AG04450 (cell line): ENCODE data around the gene SLC16A6. TPM values are rescaled to one million over a fixed set of nuclear protein-coding genes. Genes with fewer than 3 reads are reported as not detected.

Source experiments
- CTCF ChIA-PET: fragments of 300-600, 350-600 bp; formaldehyde crosslinking; extraction: SDS; loops from one replicate; lab custom pipeline; 2022; ENCODE audit warnings: antibody characterized with exemption, inconsistent platforms; lab: Charles Lee
- POLR2A ChIA-PET: fragments of 350-600 bp; formaldehyde crosslinking; extraction: SDS; loops from one replicate; lab custom pipeline; 2021; ENCODE audit warnings: antibody characterized with exemption, inconsistent platforms; lab: Yijun Ruan, JAX
- DNase-seq: peaks from one replicate; pipeline ENCODE4 v3.0.0-alpha.2; 2011; ENCODE audit warnings: low read depth, low spot score
- H3K27ac ChIP-seq: one replicate; pipeline ENCODE4 v1.5.1; 2012; ENCODE audit warnings: low read depth, low read length, control low read depth
- H3K27me3 ChIP-seq: one replicate; pipeline ENCODE4 v1.6.0; 2012; ENCODE audit warnings: low read length; ENCODE audit not compliant: control insufficient read depth, insufficient read depth
- H3K4me3 ChIP-seq: 2 replicates; pipeline ENCODE4 v1.5.1; 2011; ENCODE audit warnings: mild to moderate bottlenecking, low read depth, low read length, control low read depth
- H3K9me3 ChIP-seq: 2 replicates; pipeline ENCODE4 v1.5.1; 2012; ENCODE audit warnings: low read length; ENCODE audit not compliant: control insufficient read depth, insufficient read depth
- polyA plus RNA-seq: library from polyadenylated mRNA; depleted of rRNA; stranded (reverse); fragments of >200 nt; gene quantifications from 2 replicates; pipeline ENCODE4 v1.2.3, GENCODE V29; 2011
- TF ChIP-seq, protein P1 (sequence below): IDR thresholded peaks from 2 replicates; pipeline ENCODE4 v1.5.1; 2011; ENCODE audit warnings: low read depth, low read length, control low read depth, inconsistent platforms

SLC16A6 gene
- polyA plus RNA-seq, 1 experiment = 1.2 TPM

- Histone ChIP-seq H3K4me3 (no peak overlapping the region), H3K27me3 (no peaks in the 10 kb centered on the region), H3K9me3 (peaks cover 11% of the 10 kb centered on the region), H3K27ac (no peak overlapping the region)
- ChIA-PET CTCF (no interaction called here), POLR2A (no interaction called here)
- no peak for DNase-seq
- TF ChIP-seq, protein P1, sequence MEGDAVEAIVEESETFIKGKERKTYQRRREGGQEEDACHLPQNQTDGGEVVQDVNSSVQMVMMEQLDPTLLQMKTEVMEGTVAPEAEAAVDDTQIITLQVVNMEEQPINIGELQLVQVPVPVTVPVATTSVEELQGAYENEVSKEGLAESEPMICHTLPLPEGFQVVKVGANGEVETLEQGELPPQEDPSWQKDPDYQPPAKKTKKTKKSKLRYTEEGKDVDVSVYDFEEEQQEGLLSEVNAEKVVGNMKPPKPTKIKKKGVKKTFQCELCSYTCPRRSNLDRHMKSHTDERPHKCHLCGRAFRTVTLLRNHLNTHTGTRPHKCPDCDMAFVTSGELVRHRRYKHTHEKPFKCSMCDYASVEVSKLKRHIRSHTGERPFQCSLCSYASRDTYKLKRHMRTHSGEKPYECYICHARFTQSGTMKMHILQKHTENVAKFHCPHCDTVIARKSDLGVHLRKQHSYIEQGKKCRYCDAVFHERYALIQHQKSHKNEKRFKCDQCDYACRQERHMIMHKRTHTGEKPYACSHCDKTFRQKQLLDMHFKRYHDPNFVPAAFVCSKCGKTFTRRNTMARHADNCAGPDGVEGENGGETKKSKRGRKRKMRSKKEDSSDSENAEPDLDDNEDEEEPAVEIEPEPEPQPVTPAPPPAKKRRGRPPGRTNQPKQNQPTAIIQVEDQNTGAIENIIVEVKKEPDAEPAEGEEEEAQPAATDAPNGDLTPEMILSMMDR = no peak
These were observed 37.7 kb upstream of the SLC16A6 start for GRCh38 chr17:68328676-68329075.

GRCh38 chr17:68327823-68328557 lies 37.1 kb upstream of the SLC16A6 start:
- no peaks in the 10 kb centered on the region for H3K27me3 ChIP-seq
- H3K9me3 ChIP-seq = peaks cover 11% of the 10 kb centered on the region
- ChIA-PET POLR2A (no interaction called here), CTCF (no interaction called here)
- DNase-seq = no peak
- H3K27ac ChIP-seq = no peak overlapping the region
- no peak overlapping the region for H3K4me3 ChIP-seq
- TF ChIP-seq, protein P1 = no peak; the same call in 1 of the 2 replicates

- DNase-seq = no peak
- ChIA-PET POLR2A (no interaction called here), CTCF (no interaction called here)
- Histone ChIP-seq H3K9me3 (peaks cover 11% of the 10 kb centered on the region), H3K27ac (no peak overlapping the region), H3K27me3 (no peaks in the 10 kb centered on the region), H3K4me3 (no peak overlapping the region)
- TF ChIP-seq, protein P1 = no peak
These were observed 35.8 kb upstream of the SLC16A6 start for GRCh38 chr17:68326681-68327080.

GRCh38 chr17:68325961-68326360 lies 35.0 kb upstream of the SLC16A6 start:
- H3K4me3 ChIP-seq = no peak overlapping the region
- H3K27ac ChIP-seq = no peak overlapping the region
- TF ChIP-seq, protein P1 = no peak
- no peak for DNase-seq
- H3K9me3 ChIP-seq = peaks cover 6% of the 10 kb centered on the region
- no peaks in the 10 kb centered on the region for H3K27me3 ChIP-seq
- ChIA-PET POLR2A (no interaction called here), CTCF (no interaction called here)

GRCh38 chr17:68324654-68325336 lies 33.9 kb upstream of the SLC16A6 start:
- no peak for DNase-seq
- CTCF ChIA-PET = interaction anchor here (1.6 kb wide), 1 partner anchor 74 kb away, joined by 7 read pairs; no protein-coding TSS in a partner anchor
- Histone ChIP-seq H3K27me3 (no peaks in the 10 kb centered on the region), H3K9me3 (peaks cover 3% of the 10 kb centered on the region; the same call in 1 of the 2 replicates), H3K4me3 (no peak overlapping the region), H3K27ac (no peak overlapping the region)
- POLR2A ChIA-PET = no interaction called here
- TF ChIP-seq, protein P1 = no peak
